Liver (tissue), 3 donors: ENCODE measurements around the gene RBM42.
"Not testable (repeated sequence)": the region's sequence is repeated elsewhere in the genome, so short reads cannot be mapped to it uniquely, and the experiment has no call there.

ENCODE experiments used
- JUND ChIP-seq, 2 donors: IDR thresholded peaks; 2 replicates each; pipeline ENCODE4 v1.6.1; 2016; ENCODE audit warnings: antibody characterized with exemption in 2 of 2
- TF ChIP-seq, protein P1 (sequence below): fragments of 150-350 bp; IDR thresholded peaks from 2 replicates; pipeline ENCODE4 v1.5.1; 2017; ENCODE audit warnings: improper control_type of control experiment, low read depth, low read length; ENCODE audit not compliant: missing input control
- TF ChIP-seq, protein P2 (sequence below): IDR thresholded peaks from 2 replicates; pipeline ENCODE4 v1.6.1; 2016; ENCODE audit warnings: antibody characterized with exemption
- donor health status: healthy.
- donor health status: healthy.

DNA sequence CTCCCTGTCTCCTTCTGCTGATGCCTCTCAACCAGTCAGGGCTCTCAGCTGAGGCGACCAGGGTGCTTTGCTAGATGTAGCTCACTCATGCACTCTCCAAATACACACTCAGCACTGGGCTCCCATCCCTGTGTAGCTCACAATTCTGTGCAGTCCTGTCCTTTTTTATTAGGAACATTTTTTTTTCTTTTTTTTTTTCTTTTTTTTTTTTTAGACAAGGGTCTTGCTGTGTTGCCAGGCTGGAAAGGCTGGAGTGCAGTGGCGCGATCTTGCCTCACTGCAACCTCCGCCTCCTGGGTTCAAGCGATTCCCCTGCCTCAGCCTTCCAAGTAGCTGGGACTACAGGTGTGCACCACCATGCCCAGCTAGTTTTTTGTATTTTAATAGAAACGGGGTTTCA lies 26.0 kb downstream of the RBM42 start:
- TF ChIP-seq, protein P1, sequence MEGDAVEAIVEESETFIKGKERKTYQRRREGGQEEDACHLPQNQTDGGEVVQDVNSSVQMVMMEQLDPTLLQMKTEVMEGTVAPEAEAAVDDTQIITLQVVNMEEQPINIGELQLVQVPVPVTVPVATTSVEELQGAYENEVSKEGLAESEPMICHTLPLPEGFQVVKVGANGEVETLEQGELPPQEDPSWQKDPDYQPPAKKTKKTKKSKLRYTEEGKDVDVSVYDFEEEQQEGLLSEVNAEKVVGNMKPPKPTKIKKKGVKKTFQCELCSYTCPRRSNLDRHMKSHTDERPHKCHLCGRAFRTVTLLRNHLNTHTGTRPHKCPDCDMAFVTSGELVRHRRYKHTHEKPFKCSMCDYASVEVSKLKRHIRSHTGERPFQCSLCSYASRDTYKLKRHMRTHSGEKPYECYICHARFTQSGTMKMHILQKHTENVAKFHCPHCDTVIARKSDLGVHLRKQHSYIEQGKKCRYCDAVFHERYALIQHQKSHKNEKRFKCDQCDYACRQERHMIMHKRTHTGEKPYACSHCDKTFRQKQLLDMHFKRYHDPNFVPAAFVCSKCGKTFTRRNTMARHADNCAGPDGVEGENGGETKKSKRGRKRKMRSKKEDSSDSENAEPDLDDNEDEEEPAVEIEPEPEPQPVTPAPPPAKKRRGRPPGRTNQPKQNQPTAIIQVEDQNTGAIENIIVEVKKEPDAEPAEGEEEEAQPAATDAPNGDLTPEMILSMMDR, result not testable (repeated sequence)
- TF ChIP-seq, protein P2, sequence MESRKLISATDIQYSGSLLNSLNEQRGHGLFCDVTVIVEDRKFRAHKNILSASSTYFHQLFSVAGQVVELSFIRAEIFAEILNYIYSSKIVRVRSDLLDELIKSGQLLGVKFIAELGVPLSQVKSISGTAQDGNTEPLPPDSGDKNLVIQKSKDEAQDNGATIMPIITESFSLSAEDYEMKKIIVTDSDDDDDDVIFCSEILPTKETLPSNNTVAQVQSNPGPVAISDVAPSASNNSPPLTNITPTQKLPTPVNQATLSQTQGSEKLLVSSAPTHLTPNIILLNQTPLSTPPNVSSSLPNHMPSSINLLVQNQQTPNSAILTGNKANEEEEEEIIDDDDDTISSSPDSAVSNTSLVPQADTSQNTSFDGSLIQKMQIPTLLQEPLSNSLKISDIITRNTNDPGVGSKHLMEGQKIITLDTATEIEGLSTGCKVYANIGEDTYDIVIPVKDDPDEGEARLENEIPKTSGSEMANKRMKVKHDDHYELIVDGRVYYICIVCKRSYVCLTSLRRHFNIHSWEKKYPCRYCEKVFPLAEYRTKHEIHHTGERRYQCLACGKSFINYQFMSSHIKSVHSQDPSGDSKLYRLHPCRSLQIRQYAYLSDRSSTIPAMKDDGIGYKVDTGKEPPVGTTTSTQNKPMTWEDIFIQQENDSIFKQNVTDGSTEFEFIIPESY, result not testable (repeated sequence)
- not testable (repeated sequence) for TF ChIP-seq JUND (IDR thresholded peaks at IDR 0.05)
